ENCODE results near the gene PTGDR.

DNA sequence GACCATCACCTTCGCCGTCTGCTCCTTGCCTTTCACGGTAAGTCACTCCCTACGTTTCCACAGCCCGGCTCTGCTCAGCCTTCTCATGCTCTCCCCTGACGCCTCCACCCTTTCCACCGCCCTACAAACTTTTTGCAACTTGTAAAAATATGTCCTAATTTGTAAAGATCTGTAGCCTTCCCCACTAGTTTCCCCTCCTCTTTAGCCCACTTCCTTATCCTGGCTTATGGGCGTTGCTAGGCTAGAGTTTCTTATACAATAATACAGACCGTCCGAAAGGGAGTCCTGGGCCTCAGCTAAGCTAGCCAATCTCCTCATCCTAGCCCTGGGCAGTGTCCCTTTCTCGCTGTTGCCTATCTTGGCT is 47.8 kb downstream of the PTGDR start:
- TF ChIP-seq POLR2AphosphoS5 (IDR thresholded peaks at IDR 0.05; ENCODE audit: low read depth): no peak
- TF ChIP-seq, protein P1, sequence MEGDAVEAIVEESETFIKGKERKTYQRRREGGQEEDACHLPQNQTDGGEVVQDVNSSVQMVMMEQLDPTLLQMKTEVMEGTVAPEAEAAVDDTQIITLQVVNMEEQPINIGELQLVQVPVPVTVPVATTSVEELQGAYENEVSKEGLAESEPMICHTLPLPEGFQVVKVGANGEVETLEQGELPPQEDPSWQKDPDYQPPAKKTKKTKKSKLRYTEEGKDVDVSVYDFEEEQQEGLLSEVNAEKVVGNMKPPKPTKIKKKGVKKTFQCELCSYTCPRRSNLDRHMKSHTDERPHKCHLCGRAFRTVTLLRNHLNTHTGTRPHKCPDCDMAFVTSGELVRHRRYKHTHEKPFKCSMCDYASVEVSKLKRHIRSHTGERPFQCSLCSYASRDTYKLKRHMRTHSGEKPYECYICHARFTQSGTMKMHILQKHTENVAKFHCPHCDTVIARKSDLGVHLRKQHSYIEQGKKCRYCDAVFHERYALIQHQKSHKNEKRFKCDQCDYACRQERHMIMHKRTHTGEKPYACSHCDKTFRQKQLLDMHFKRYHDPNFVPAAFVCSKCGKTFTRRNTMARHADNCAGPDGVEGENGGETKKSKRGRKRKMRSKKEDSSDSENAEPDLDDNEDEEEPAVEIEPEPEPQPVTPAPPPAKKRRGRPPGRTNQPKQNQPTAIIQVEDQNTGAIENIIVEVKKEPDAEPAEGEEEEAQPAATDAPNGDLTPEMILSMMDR (conservative IDR thresholded peaks at IDR 0.05; ENCODE audit: low read depth in 2 of 2): no peak
- TF ChIP-seq, protein P2, sequence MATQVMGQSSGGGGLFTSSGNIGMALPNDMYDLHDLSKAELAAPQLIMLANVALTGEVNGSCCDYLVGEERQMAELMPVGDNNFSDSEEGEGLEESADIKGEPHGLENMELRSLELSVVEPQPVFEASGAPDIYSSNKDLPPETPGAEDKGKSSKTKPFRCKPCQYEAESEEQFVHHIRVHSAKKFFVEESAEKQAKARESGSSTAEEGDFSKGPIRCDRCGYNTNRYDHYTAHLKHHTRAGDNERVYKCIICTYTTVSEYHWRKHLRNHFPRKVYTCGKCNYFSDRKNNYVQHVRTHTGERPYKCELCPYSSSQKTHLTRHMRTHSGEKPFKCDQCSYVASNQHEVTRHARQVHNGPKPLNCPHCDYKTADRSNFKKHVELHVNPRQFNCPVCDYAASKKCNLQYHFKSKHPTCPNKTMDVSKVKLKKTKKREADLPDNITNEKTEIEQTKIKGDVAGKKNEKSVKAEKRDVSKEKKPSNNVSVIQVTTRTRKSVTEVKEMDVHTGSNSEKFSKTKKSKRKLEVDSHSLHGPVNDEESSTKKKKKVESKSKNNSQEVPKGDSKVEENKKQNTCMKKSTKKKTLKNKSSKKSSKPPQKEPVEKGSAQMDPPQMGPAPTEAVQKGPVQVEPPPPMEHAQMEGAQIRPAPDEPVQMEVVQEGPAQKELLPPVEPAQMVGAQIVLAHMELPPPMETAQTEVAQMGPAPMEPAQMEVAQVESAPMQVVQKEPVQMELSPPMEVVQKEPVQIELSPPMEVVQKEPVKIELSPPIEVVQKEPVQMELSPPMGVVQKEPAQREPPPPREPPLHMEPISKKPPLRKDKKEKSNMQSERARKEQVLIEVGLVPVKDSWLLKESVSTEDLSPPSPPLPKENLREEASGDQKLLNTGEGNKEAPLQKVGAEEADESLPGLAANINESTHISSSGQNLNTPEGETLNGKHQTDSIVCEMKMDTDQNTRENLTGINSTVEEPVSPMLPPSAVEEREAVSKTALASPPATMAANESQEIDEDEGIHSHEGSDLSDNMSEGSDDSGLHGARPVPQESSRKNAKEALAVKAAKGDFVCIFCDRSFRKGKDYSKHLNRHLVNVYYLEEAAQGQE (IDR thresholded peaks at IDR 0.05; ENCODE audit: unreplicated experiment): no peak
- TF ChIP-seq EZH2 (IDR thresholded peaks at IDR 0.05; ENCODE audit: low read depth, unreplicated experiment): peak; percentile 70
- no peak for TF ChIP-seq JUNB (IDR thresholded peaks at IDR 0.05; ENCODE audit: unreplicated experiment)
- TF ChIP-seq EZH2phosphoT487 (IDR thresholded peaks at IDR 0.05; ENCODE audit: unreplicated experiment): no peak
- TF ChIP-seq CREB1 (CRISPR knock-in tag; IDR thresholded peaks at IDR 0.05; ENCODE audit: low read depth): no peak
- TF ChIP-seq ZNF114 (CRISPR knock-in tag; IDR thresholded peaks at IDR 0.05): no peak
- TF ChIP-seq, protein P3, sequence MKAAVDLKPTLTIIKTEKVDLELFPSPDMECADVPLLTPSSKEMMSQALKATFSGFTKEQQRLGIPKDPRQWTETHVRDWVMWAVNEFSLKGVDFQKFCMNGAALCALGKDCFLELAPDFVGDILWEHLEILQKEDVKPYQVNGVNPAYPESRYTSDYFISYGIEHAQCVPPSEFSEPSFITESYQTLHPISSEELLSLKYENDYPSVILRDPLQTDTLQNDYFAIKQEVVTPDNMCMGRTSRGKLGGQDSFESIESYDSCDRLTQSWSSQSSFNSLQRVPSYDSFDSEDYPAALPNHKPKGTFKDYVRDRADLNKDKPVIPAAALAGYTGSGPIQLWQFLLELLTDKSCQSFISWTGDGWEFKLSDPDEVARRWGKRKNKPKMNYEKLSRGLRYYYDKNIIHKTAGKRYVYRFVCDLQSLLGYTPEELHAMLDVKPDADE (IDR thresholded peaks at IDR 0.05): no peak
- TF ChIP-seq, protein P4, sequence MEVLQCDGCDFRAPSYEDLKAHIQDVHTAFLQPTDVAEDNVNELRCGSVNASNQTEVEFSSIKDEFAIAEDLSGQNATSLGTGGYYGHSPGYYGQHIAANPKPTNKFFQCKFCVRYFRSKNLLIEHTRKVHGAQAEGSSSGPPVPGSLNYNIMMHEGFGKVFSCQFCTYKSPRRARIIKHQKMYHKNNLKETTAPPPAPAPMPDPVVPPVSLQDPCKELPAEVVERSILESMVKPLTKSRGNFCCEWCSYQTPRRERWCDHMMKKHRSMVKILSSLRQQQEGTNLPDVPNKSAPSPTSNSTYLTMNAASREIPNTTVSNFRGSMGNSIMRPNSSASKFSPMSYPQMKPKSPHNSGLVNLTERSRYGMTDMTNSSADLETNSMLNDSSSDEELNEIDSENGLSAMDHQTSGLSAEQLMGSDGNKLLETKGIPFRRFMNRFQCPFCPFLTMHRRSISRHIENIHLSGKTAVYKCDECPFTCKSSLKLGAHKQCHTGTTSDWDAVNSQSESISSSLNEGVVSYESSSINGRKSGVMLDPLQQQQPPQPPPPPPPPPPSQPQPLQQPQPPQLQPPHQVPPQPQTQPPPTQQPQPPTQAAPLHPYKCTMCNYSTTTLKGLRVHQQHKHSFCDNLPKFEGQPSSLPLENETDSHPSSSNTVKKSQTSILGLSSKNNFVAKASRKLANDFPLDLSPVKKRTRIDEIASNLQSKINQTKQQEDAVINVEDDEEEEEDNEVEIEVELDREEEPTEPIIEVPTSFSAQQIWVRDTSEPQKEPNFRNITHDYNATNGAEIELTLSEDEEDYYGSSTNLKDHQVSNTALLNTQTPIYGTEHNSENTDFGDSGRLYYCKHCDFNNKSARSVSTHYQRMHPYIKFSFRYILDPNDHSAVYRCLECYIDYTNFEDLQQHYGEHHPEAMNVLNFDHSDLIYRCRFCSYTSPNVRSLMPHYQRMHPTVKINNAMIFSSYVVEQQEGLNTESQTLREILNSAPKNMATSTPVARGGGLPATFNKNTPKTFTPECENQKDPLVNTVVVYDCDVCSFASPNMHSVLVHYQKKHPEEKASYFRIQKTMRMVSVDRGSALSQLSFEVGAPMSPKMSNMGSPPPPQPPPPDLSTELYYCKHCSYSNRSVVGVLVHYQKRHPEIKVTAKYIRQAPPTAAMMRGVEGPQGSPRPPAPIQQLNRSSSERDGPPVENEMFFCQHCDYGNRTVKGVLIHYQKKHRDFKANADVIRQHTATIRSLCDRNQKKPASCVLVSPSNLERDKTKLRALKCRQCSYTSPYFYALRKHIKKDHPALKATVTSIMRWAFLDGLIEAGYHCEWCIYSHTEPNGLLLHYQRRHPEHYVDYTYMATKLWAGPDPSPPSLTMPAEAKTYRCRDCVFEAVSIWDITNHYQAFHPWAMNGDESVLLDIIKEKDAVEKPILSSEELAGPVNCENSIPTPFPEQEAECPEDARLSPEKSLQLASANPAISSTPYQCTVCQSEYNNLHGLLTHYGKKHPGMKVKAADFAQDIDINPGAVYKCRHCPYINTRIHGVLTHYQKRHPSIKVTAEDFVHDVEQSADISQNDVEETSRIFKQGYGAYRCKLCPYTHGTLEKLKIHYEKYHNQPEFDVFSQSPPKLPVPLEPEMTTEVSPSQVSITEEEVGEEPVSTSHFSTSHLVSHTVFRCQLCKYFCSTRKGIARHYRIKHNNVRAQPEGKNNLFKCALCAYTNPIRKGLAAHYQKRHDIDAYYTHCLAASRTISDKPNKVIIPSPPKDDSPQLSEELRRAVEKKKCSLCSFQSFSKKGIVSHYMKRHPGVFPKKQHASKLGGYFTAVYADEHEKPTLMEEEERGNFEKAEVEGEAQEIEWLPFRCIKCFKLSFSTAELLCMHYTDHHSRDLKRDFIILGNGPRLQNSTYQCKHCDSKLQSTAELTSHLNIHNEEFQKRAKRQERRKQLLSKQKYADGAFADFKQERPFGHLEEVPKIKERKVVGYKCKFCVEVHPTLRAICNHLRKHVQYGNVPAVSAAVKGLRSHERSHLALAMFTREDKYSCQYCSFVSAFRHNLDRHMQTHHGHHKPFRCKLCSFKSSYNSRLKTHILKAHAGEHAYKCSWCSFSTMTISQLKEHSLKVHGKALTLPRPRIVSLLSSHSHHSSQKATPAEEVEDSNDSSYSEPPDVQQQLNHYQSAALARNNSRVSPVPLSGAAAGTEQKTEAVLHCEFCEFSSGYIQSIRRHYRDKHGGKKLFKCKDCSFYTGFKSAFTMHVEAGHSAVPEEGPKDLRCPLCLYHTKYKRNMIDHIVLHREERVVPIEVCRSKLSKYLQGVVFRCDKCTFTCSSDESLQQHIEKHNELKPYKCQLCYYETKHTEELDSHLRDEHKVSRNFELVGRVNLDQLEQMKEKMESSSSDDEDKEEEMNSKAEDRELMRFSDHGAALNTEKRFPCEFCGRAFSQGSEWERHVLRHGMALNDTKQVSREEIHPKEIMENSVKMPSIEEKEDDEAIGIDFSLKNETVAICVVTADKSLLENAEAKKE (CRISPR knock-in tag; IDR thresholded peaks at IDR 0.05): no peak
- TF ChIP-seq ZNF331 (CRISPR knock-in tag; IDR thresholded peaks at IDR 0.05; ENCODE audit: low read depth): no peak
- no peak for TF ChIP-seq STAT1 (IDR thresholded peaks at IDR 0.05; ENCODE audit: unreplicated experiment)

All from GM23338 (cell line).